GM18951 (cell line): Measurements from ENCODE around the gene ITIH5.

Experiments
- POLR2A ChIP-seq: IDR thresholded peaks from 4 replicates; pipeline ENCODE4 v1.6.1; 2011; ENCODE audit warnings: mild to moderate bottlenecking; ENCODE audit not compliant: insufficient read length, insufficient read depth; ENCODE audit errors: extremely low read depth
- in situ Hi-C: fragments of 300-500 bp; cut with MboI; formaldehyde crosslinking; loops from one replicate; pipeline ENCODE4 v1.12.0; 2022; ENCODE audit warnings: low sequenced_read_pairs, mixed read lengths, inconsistent platforms; ENCODE audit not compliant: unreplicated experiment

Gene ITIH5

DNA sequence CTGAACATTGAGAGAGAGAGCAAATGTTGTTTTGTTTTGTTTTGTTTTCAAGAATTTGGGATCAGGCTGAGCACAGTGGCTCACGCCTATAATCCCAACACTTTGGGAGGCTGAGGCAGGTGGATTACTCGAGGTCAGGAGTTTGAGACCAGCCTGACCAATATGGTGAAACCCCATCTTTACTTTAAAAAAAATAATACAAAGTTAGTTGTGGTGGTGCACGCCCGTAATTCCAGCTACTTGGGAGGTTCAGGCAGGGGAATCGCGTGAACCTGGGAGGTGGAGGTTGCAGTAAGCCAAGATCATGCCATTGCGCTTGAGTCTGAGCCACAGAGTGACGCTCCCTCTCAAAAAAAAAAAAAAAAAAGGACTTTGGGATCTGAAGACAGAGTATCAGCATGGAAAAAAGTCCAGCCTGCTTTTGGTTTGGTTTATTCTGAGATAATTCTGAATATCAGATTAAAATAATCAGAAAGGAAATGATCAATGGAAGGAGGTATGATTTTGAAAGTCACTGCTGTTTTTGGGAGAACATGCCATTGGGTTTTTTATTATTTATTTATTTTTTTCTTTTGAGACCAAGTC, 34.5 kb upstream of the ITIH5 start:
- in situ Hi-C loops = no loop called here
- no peak for TF ChIP-seq POLR2A

DNA sequence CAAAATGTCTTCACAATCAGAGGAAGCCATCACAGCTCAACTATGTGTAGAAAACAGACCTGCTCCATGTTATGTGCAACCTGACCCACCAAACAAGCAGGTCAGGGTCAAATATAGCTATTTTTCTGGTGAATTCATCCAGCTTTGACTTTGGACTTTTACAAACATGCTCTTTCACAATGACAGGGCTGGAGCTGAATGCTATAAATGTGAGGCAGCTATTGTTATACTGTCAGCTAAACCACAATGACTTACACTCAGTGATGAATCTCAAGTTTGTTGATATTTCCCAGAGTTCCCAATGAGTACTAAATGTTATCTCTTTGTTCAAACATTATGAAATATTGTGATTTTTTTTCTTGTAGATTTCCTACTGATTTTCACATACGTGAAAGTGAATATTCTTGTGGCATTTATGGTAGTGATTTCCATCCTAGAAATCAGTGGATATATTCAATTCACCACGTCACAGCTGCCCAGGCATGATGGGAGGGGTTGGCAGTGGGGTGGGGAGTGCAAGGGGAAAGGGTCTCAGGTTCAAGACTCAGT, 33.9 kb upstream of the ITIH5 start:
- in situ Hi-C loops = no loop called here
- TF ChIP-seq POLR2A = no peak

- no peak for TF ChIP-seq POLR2A
- in situ Hi-C loops = loop anchor here (25.0 kb wide), 1 partner anchor 285 kb away; the partner anchor contains the start of gene SFMBT2
These were observed 30.7 kb upstream of the ITIH5 start for GRCh38 chr10:7697426-7697825.

DNA sequence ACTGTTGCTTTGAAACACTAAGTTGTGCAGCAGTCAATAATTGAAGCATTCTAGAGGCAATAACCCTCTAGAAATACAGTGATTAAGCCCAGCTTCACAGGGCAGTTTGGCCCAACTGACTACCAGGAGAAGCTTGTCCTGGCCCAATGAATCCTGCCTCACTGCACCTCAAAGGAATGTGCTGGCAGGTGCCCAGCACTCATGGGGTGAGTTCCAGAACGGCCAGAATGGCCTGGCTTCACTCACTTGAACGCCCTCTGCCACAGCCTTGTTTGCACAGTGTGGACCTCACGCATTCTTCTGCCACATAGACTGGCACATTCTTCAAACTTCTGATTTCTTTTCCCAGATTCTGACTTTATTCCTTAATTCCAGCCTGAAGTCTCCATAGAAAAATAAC, 29.8 kb upstream of the ITIH5 start:
- in situ Hi-C loops = loop anchor here (25.0 kb wide), 1 partner anchor 284 kb away; the partner anchor contains the start of gene SFMBT2
- TF ChIP-seq POLR2A = no peak

DNA sequence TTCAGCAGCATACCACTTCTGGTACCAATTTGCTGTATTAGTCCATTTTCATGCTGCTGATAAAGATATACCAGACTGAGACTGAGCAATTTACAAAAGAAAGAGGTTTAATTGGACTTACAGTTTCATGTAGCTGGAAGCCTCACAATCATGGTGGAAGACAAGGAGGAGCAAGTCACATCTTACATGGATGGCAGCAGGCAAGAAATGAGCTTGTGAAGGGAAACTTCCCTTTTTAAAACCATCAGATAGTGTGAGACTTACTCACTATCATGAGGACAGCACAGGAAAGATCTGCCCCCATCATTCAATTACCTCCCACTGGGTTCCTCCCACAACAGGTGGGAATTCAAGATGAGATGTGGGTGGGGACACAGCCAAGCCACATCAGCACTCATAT, 26.4 kb upstream of the ITIH5 start:
- in situ Hi-C loops = loop anchor here (25.0 kb wide), 1 partner anchor 281 kb away; the partner anchor contains the start of gene SFMBT2

DNA sequence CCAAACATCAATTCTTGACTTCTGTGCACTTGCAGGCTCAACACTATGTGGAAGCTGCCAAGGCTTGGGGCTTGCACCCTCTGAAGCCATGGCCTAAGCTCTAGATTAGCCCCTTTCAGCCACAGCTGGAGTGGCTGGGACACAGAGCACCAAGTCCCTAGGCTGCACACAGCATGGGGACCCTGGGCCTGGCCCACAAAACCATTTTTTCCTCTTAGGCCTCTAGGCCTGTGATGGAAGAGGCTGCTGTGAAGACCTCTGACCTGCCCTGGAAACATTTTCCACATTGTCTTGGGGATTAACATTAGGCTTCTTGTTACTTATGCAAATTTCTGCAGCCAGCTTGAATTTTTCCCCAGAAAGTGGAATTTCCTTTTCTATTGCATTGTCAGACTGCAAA, 25.6 kb upstream of the ITIH5 start:
- in situ Hi-C loops = loop anchor here (25.0 kb wide), 1 partner anchor 280 kb away; the partner anchor contains the start of gene SFMBT2

GRCh38 chr10:7690885-7691597, 24.3 kb upstream of the ITIH5 start:
- in situ Hi-C loops = loop anchor here (25.0 kb wide), 1 partner anchor 279 kb away; the partner anchor contains the start of gene SFMBT2

- no peak for TF ChIP-seq POLR2A
- in situ Hi-C loops = loop anchor here (25.0 kb wide), 1 partner anchor 277 kb away; the partner anchor contains the start of gene SFMBT2
These were observed 22.8 kb upstream of the ITIH5 start for GRCh38 chr10:7689591-7689990.

GRCh38 chr10:7687228-7687907, 20.6 kb upstream of the ITIH5 start:
- TF ChIP-seq POLR2A = no peak
- in situ Hi-C loops = loop anchor here (25.0 kb wide), 1 partner anchor 275 kb away; the partner anchor contains the start of gene SFMBT2

DNA sequence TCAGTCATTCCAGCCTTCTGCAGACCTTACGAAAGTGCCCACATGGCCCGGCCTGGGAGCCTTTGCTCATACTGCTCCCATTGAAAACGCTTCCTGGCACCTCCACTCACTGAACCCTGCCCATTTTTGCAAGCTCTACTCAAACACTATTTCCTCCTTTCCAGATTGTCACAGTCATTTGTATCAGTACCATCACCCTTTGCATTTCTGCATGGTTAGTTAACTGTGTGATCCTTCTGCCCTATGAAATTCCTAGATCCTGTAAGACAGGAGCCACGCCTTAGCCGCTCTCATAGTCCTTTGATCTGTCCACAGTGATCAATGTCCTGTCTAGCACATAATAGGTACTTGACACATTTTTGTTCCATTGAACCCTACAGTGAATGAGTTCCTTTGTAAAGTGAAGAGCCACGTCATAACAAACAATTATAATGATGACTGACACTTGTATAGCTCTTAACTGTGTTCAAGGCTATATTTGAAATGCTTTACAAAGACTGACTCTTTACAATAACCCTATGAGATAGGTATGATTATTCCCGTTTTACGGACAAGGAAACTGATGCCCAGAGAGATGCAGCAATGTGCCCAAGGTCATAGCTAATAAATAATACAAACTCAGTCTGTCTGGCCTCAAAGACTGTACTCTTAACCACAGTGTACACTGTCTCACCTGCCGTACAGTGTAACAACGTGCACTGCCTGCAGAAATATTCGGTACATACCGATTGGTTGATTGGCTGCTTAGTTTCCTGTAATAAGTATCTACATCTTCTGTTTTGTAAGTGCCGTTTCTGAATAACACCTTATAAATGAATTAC, 19.8 kb upstream of the ITIH5 start:
- in situ Hi-C loops = loop anchor here (25.0 kb wide), 1 partner anchor 274 kb away; the partner anchor contains the start of gene SFMBT2
- no peak for TF ChIP-seq POLR2A

- in situ Hi-C loops = loop anchor here (25.0 kb wide), 1 partner anchor 268 kb away; the partner anchor contains the start of gene SFMBT2
These were observed 13.3 kb upstream of the ITIH5 start for GRCh38 chr10:7680078-7680477.

GRCh38 chr10:7679256-7679655, 12.5 kb upstream of the ITIH5 start:
- TF ChIP-seq POLR2A = no peak

More at GRCh38 chr10:7679256-7679655, 12.5 kb upstream of the ITIH5 start:
- in situ Hi-C loops = loop anchor here (10.0 to 25.0 kb wide), 2 partner anchors 134 to 267 kb away; partner anchors contain the start of gene SFMBT2
